ENCODE results near the gene PTPRK. TPM values are rescaled to one million over a fixed set of nuclear protein-coding genes. Genes with fewer than 3 reads are reported as not detected.

The PTPRK gene
- total and polyA plus RNA-seq, 2 of the 13 experiments (the other 11 are each of a cell fraction or from before 2014, with no cell fraction given) = 43.6 to 98.3 TPM

GRCh38 chr6:128277379-128277778 is 243.0 kb downstream of the PTPRK start (continued):
- TF ChIP-seq, protein P1, sequence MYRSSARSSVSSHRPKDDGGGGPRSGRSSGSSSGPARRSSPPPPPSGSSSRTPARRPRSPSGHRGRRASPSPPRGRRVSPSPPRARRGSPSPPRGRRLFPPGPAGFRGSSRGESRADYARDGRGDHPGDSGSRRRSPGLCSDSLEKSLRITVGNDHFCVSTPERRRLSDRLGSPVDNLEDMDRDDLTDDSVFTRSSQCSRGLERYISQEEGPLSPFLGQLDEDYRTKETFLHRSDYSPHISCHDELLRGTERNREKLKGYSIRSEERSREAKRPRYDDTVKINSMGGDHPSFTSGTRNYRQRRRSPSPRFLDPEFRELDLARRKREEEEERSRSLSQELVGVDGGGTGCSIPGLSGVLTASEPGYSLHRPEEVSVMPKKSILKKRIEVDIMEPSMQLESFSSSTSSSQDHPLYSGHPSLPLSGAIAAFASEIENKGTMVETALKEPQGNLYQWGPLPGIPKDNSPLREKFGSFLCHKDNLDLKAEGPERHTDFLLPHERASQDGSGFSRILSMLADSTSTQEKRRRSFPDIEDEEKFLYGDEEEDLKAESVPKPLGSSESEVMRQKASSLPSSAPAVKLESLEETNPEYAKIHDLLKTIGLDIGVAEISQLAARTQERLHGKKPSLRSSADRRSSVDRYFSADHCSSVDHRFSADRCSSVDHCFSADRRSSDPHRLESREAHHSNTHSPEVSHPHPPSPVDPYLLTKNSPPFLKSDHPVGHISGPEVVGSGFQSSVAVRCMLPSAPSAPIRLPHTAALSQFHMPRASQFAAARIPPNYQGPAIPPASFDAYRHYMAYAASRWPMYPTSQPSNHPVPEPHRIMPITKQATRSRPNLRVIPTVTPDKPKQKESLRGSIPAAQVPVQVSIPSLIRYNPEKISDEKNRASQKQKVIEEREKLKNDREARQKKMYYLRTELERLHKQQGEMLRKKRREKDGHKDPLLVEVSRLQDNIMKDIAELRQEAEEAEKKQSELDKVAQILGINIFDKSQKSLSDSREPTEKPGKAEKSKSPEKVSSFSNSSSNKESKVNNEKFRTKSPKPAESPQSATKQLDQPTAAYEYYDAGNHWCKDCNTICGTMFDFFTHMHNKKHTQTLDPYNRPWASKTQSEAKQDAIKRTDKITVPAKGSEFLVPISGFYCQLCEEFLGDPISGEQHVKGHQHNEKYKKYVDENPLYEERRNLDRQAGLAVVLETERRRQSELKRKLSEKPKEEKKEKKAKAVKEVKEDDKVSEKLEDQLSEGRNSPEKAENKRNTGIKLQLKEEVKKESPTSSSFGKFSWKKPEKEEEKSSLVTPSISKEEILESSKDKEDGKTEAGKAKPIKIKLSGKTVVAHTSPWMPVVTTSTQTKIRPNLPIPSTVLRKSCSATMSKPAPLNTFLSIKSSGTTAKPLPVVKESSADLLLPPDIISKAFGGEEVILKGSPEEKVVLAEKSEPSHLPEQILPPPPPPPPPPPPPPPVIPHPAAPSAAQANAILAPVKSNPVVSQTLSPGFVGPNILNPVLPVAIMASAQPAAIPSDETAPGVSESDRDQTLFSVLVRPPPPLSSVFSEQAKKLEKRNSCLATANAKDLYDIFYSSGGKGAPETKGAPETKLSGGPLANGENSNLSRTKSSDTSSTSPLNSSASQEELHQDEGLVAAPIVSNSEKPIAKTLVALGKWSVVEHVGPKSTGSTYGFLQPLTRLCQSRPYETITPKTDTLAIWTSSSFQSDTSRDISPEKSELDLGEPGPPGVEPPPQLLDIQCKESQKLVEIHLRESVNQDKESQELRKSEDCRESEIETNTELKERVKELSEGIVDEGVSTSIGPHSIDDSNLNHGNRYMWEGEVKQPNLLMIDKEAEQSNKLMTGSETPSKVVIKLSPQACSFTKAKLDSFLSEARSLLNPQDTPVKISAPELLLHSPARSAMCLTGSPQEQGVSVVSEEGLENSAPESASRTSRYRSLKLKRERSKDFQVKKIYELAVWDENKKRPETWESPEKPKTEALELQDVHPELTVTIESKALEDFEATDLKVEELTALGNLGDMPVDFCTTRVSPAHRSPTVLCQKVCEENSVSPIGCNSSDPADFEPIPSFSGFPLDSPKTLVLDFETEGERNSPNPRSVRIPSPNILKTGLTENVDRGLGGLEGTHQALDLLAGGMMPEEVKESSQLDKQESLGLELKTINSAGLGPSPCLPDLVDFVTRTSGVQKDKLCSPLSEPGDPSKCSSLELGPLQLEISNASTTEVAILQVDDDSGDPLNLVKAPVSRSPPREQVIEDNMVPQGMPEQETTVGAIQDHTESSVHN (CRISPR knock-in tag; IDR thresholded peaks at IDR 0.05) = no peak
- TF ChIP-seq HDAC2 (CRISPR knock-in tag; IDR thresholded peaks at IDR 0.05) (no peak), RXRA (CRISPR knock-in tag; IDR thresholded peaks at IDR 0.05) (no peak), ZBED4 (CRISPR knock-in tag; IDR thresholded peaks at IDR 0.05; ENCODE audit: borderline replicate concordance) (no peak), NR2F1 (CRISPR knock-in tag; IDR thresholded peaks at IDR 0.05) (no peak), ADNP (CRISPR knock-in tag; IDR thresholded peaks at IDR 0.05) (no peak), ARNT2 (CRISPR knock-in tag; IDR thresholded peaks at IDR 0.05; ENCODE audit: low read depth) (no peak), NR2F6 (IDR thresholded peaks at IDR 0.05) (peak; percentile 42; the same call in 1 of the 2 replicates), NR2F6 (CRISPR knock-in tag; IDR thresholded peaks at IDR 0.05) (no peak), RELA (CRISPR knock-in tag; IDR thresholded peaks at IDR 0.05) (no peak)
- TF ChIP-seq, protein P2, sequence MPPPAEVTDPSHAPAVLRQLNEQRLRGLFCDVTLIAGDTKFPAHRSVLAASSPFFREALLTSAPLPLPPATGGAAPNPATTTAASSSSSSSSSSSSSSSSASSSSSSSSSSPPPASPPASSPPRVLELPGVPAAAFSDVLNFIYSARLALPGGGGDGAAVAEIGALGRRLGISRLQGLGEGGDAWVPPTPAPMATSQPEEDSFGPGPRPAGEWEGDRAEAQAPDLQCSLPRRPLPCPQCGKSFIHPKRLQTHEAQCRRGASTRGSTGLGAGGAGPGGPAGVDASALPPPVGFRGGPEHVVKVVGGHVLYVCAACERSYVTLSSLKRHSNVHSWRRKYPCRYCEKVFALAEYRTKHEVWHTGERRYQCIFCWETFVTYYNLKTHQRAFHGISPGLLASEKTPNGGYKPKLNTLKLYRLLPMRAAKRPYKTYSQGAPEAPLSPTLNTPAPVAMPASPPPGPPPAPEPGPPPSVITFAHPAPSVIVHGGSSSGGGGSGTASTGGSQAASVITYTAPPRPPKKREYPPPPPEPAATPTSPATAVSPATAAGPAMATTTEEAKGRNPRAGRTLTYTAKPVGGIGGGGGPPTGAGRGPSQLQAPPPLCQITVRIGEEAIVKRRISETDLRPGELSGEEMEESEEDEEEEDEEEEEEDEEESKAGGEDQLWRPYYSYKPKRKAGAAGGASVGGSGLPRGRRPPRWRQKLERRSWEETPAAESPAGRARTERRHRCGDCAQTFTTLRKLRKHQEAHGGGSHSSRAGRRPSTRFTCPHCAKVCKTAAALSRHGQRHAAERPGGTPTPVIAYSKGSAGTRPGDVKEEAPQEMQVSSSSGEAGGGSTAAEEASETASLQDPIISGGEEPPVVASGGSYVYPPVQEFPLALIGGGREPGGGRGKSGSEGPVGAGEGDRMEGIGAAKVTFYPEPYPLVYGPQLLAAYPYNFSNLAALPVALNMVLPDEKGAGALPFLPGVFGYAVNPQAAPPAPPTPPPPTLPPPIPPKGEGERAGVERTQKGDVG (CRISPR knock-in tag; IDR thresholded peaks at IDR 0.05; ENCODE audit: borderline replicate concordance) = no peak
- TF ChIP-seq, protein P3, sequence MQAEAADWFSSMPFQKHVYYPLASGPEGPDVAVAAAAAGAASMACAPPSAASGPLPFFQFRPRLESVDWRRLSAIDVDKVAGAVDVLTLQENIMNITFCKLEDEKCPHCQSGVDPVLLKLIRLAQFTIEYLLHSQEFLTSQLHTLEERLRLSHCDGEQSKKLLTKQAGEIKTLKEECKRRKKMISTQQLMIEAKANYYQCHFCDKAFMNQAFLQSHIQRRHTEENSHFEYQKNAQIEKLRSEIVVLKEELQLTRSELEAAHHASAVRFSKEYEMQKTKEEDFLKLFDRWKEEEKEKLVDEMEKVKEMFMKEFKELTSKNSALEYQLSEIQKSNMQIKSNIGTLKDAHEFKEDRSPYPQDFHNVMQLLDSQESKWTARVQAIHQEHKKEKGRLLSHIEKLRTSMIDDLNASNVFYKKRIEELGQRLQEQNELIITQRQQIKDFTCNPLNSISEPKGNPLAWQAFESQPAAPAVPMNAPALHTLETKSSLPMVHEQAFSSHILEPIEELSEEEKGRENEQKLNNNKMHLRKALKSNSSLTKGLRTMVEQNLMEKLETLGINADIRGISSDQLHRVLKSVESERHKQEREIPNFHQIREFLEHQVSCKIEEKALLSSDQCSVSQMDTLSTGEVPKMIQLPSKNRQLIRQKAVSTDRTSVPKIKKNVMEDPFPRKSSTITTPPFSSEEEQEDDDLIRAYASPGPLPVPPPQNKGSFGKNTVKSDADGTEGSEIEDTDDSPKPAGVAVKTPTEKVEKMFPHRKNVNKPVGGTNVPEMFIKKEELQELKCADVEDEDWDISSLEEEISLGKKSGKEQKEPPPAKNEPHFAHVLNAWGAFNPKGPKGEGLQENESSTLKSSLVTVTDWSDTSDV (CRISPR knock-in tag; IDR thresholded peaks at IDR 0.05) = no peak

Data from HepG2 (cell line).